Measurements from ENCODE around the gene AP3D1. TPM values are rescaled to one million over a fixed set of nuclear protein-coding genes. Genes with fewer than 3 reads are reported as not detected.
A peak's percentile ranks its signal among the peaks of the same experiment; 100 is the strongest.

AP3D1 gene
- total and polyA plus RNA-seq, 5 donors from 2014 or later, result 12.0 to 78.0 (median 13.3) TPM

DNA sequence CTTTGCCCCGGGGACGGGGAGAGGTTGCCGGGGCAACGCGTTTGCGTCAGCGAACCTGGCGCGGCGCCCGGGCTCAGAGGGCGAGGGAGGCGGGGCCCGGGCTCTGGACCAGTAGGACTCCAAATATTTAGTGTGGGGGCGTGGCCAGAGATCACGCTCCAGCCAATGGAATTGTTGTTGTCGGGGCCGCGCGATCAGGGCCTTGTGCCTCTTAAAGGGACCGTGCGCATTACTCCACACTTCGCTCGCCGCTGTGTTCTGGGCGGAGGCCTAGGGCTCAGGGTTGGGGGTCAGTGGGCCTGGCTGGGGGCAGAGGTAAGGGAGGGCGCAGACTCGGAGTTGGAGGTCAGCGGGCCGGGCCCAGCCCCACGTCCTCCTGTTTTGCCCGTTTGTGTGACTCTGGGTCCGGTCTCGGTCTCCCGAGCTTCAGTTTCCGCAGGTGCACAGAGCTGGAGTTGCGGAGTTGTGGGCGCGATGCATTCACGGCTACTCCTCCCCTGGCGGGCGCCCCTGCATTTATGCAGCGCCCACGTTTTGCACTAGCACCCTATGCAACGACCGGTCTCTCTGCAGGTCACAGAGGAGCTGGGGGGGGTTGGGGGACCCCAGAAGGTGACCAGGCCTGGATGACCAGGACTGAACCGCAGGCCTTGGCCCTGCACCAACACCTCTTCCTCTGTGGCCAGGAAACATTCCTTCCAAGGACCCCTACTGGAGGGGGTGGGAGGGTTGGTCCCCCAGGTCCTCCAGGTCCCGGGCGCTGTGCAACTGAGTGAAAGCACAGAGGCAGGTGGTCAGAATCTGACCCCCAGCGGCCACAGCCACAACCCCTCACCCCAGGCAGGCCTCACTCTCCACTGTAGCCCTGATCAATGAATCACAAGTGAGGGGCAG is 89.6 kb downstream of the AP3D1 start:
- Mint-ChIP-seq H3K27ac (peak overlapping the region; percentile 93 to 98 (median 96)), H3K4me3 (peak overlapping the region; percentile 93 to 98 (median 95)), H3K36me3 (no peaks in the 10 kb centered on the region), H3K4me1 (peaks cover 0 to 45% (median 12%) of the 10 kb centered on the region in 4 donors), H3K9me3 (no peaks in the 10 kb centered on the region), H3K27me3 (peaks cover 4% of the 10 kb centered on the region)
- Histone ChIP-seq H3K4me3 (ENCODE audit: low read depth, low read length) (peak overlapping the region; percentile 51), H3K9me3 (ENCODE audit: control insufficient read depth in 2 of 2, low read length in 2 of 2) (no peaks in the 10 kb centered on the region), H3K4me1 (ENCODE audit: control insufficient read depth, insufficient read depth, low read length, poor library complexity, severe bottlenecking) (peaks cover 54% of the 10 kb centered on the region), H3K27me3 (ENCODE audit: control insufficient read depth, insufficient read depth, low read length) (no peaks in the 10 kb centered on the region), H3K36me3 (ENCODE audit: control insufficient read depth, insufficient read depth, low read length) (no peaks in the 10 kb centered on the region), H3K27ac (ENCODE audit: insufficient read depth, low read length, poor library complexity, severe bottlenecking) (peak overlapping the region; percentile 99)
- DNase-seq (peak; percentile 99 to 100 (median 99)), ATAC-seq (ENCODE audit: low read depth in 2 of 2) (peak; percentile 93 to 94)

GRCh38 chr19:2060884-2061494 is 90.4 kb downstream of the AP3D1 start:
- H3K4me3 Mint-ChIP-seq, result peak overlapping the region; percentile 89 to 98 (median 95)
- H3K4me1 Mint-ChIP-seq, result peaks cover 0 to 50% (median 12%) of the 10 kb centered on the region in 4 donors
- no peaks in the 10 kb centered on the region for H3K36me3 Mint-ChIP-seq
- peak in 1 of 3 donors; percentile 84 for DNase-seq
- peak; percentile 35 to 49 for ATAC-seq (ENCODE audit: low read depth in 2 of 2)
- Histone ChIP-seq H3K27ac (ENCODE audit: insufficient read depth, low read length, poor library complexity, severe bottlenecking) (peak overlapping the region; percentile 99), H3K9me3 (ENCODE audit: control insufficient read depth in 2 of 2, low read length in 2 of 2) (no peaks in the 10 kb centered on the region), H3K27me3 (ENCODE audit: control insufficient read depth, insufficient read depth, low read length) (no peaks in the 10 kb centered on the region), H3K4me1 (ENCODE audit: control insufficient read depth, insufficient read depth, low read length, poor library complexity, severe bottlenecking) (peaks cover 61% of the 10 kb centered on the region), H3K4me3 (ENCODE audit: low read depth, low read length) (peak overlapping the region; percentile 68), H3K36me3 (ENCODE audit: control insufficient read depth, insufficient read depth, low read length) (no peaks in the 10 kb centered on the region)
- H3K27ac Mint-ChIP-seq, result peak overlapping the region; percentile 96 to 98 (median 97)
- peaks cover 4% of the 10 kb centered on the region for H3K27me3 Mint-ChIP-seq
- H3K9me3 Mint-ChIP-seq, result no peaks in the 10 kb centered on the region

GRCh38 chr19:2059422-2060201 is 91.8 kb downstream of the AP3D1 start:
- Mint-ChIP-seq H3K9me3 (no peaks in the 10 kb centered on the region), H3K36me3 (no peaks in the 10 kb centered on the region), H3K4me1 (peaks cover 0 to 62% (median 15%) of the 10 kb centered on the region in 4 donors), H3K27ac (peak overlapping the region; percentile 96 to 98 (median 97)), H3K4me3 (peak overlapping the region; percentile 89 to 94 (median 91)), H3K27me3 (peaks cover 4% of the 10 kb centered on the region)
- Histone ChIP-seq H3K27ac (ENCODE audit: insufficient read depth, low read length, poor library complexity, severe bottlenecking) (peak overlapping the region; percentile 99), H3K36me3 (ENCODE audit: control insufficient read depth, insufficient read depth, low read length) (no peaks in the 10 kb centered on the region), H3K4me1 (ENCODE audit: control insufficient read depth, insufficient read depth, low read length, poor library complexity, severe bottlenecking) (peaks cover 71% of the 10 kb centered on the region), H3K4me3 (ENCODE audit: low read depth, low read length) (no peak overlapping the region), H3K27me3 (ENCODE audit: control insufficient read depth, insufficient read depth, low read length) (no peaks in the 10 kb centered on the region), H3K9me3 (ENCODE audit: control insufficient read depth in 2 of 2, low read length in 2 of 2) (no peaks in the 10 kb centered on the region)
- ATAC-seq (ENCODE audit: low read depth in 2 of 2) (no peak), DNase-seq (no peak)

DNA sequence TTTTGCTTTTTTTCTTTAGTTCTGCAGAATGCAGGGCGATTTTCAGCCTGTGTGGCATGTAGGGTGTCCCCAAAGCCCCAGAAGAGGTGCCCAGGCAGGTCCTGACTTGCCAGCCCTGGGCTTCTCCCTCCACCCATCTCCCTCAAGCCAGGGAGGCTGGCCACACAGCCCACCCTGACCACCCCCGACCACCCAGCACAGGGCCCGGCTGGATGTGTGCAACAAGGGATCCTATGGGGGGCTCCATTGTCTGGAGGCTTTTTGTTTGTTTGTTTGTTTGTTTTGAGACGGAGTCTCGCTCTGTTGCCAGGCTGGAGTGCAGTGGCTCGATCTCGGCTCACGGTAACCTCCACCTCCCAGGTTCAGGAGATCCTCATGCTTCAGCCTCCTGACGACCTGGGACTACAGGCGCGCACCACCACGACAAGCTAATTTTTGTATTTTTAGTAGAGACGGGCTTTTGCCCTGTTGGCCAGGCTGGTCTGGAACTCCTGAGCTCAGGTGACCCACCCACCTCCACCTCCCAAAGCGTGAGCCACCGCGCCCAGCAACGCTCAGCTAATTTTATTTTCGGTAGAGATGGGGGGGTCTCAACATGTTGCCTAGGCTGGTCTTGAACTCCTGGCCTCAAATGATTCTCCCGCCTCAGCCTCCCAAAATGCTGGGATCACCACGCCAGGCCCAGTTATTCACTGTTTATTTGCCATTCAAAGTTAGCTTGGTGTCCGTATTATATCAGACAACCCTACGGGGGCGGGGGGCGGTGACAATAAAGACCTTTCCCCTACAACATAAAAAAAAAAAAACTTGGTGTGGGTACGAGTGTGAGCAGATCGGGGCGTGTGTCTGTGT is 92.6 kb downstream of the AP3D1 start:
- Mint-ChIP-seq H3K27ac (peak overlapping the region in 2 of 3 donors; percentile 85 to 87), H3K4me1 (peaks cover 0 to 66% (median 15%) of the 10 kb centered on the region in 4 donors), H3K4me3 (peak overlapping the region in 3 of 4 donors; percentile 66 to 77 (median 75)), H3K9me3 (no peaks in the 10 kb centered on the region), H3K27me3 (peaks cover 4% of the 10 kb centered on the region), H3K36me3 (no peaks in the 10 kb centered on the region)
- DNase-seq, result no peak
- Histone ChIP-seq H3K4me1 (ENCODE audit: control insufficient read depth, insufficient read depth, low read length, poor library complexity, severe bottlenecking) (peaks cover 71% of the 10 kb centered on the region), H3K36me3 (ENCODE audit: control insufficient read depth, insufficient read depth, low read length) (no peaks in the 10 kb centered on the region), H3K27me3 (ENCODE audit: control insufficient read depth, insufficient read depth, low read length) (no peaks in the 10 kb centered on the region), H3K4me3 (ENCODE audit: low read depth, low read length) (no peak overlapping the region), H3K27ac (ENCODE audit: insufficient read depth, low read length, poor library complexity, severe bottlenecking) (peak overlapping the region; percentile 99), H3K9me3 (ENCODE audit: control insufficient read depth in 2 of 2, low read length in 2 of 2) (no peaks in the 10 kb centered on the region)
- ATAC-seq (ENCODE audit: low read depth in 2 of 2), result no peak

DNA sequence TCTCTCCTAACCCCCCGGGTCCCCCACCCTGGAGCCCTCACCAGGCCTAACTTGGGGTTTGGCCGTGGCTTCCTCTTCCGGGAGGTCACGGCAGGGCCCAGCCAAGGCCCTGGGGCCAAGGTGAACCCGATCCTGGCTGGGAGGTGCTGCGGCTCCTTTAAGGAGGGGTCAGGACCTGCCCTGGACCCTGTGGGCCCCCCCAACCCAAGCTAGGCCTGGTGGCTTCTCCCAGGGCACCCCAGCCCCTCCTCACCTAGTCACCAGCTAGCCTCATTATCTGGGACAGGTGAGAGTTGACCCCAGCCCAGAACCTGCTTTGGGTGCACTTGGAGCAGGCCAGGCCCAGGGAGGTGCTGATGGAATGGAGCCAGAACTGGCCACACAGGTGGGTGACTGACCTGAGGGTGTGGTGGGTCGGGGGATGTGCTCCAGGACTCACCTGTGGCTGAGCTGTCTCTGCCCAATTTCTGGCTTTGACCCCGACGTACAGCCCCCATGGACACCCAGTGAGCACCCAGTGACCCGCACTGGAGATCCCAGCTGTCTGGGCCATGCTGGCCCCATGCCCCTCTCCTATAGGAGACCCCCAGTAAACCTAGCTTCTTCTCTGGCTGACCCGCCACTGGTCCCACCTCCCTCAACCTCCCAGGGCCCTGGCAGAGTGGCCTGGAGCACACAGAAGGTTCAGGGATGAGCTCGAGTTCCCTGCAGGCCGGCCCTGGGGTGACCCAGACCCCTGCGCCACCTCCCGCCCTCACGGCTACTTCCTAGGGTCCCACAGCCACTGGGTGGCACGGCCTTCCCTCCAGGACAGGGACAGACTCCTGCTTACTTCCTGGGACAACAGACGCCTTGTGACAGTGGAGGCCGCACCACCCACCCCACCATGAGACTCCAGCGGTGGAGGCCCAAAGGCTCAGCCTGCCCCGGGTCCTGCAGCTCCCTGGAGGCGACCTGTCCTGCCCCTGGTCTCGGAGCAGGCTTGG is 93.6 kb downstream of the AP3D1 start:
- Mint-ChIP-seq H3K27me3 (peaks cover 4% of the 10 kb centered on the region), H3K36me3 (no peaks in the 10 kb centered on the region), H3K9me3 (no peaks in the 10 kb centered on the region), H3K4me1 (peaks cover 0 to 68% (median 15%) of the 10 kb centered on the region in 4 donors), H3K27ac (peak overlapping the region; percentile 29 to 83 (median 71)), H3K4me3 (peak overlapping the region; percentile 2 to 77 (median 70))
- H3K4me1 ChIP-seq (ENCODE audit: control insufficient read depth, insufficient read depth, low read length, poor library complexity, severe bottlenecking), result peaks cover 71% of the 10 kb centered on the region
- no peak for DNase-seq
- ATAC-seq (ENCODE audit: low read depth in 2 of 2), result no peak
- no peaks in the 10 kb centered on the region for H3K27me3 ChIP-seq (ENCODE audit: control insufficient read depth, insufficient read depth, low read length)
- H3K36me3 ChIP-seq (ENCODE audit: control insufficient read depth, insufficient read depth, low read length), result no peaks in the 10 kb centered on the region
- H3K27ac ChIP-seq (ENCODE audit: insufficient read depth, low read length, poor library complexity, severe bottlenecking), result peak overlapping the region; percentile 99
- no peak overlapping the region for H3K4me3 ChIP-seq (ENCODE audit: low read depth, low read length)
- no peaks in the 10 kb centered on the region for H3K9me3 ChIP-seq (ENCODE audit: control insufficient read depth in 2 of 2, low read length in 2 of 2)

DNA sequence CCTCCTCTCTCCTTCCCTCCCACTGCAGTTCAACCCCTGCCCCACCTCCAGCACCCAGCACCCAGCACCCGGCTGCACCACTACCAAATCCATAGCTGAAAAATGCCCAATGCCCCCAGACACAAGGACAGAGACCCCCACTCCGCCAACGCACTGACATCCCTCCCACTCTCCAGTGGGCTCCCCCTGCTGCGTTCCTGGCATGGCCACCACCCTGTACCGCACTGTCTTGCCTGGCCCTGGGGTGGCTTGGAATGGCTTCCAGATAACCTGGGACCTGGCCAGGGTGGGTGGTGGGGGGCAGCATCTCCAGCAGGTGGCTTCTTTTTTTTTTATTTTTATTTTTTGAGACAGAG is 94.6 kb downstream of the AP3D1 start:
- peak overlapping the region; percentile 25 to 79 (median 64) for H3K4me3 Mint-ChIP-seq
- H3K27ac Mint-ChIP-seq, result peak overlapping the region in 2 of 3 donors; percentile 29 to 63
- Histone ChIP-seq H3K4me1 (ENCODE audit: control insufficient read depth, insufficient read depth, low read length, poor library complexity, severe bottlenecking) (peaks cover 70% of the 10 kb centered on the region), H3K27ac (ENCODE audit: insufficient read depth, low read length, poor library complexity, severe bottlenecking) (peak overlapping the region; percentile 80), H3K27me3 (ENCODE audit: control insufficient read depth, insufficient read depth, low read length) (no peaks in the 10 kb centered on the region), H3K36me3 (ENCODE audit: control insufficient read depth, insufficient read depth, low read length) (no peaks in the 10 kb centered on the region), H3K4me3 (ENCODE audit: low read depth, low read length) (no peak overlapping the region), H3K9me3 (ENCODE audit: control insufficient read depth in 2 of 2, low read length in 2 of 2) (no peaks in the 10 kb centered on the region)
- no peak for DNase-seq
- no peaks in the 10 kb centered on the region for H3K36me3 Mint-ChIP-seq
- ATAC-seq (ENCODE audit: low read depth in 2 of 2), result no peak
- H3K4me1 Mint-ChIP-seq, result peaks cover 0 to 71% (median 12%) of the 10 kb centered on the region in 4 donors
- peaks cover 1% of the 10 kb centered on the region for H3K27me3 Mint-ChIP-seq
- H3K9me3 Mint-ChIP-seq, result no peaks in the 10 kb centered on the region

Measured in CD4-positive, CD25-positive, alpha-beta regulatory T cell (primary cell).